GM19099 (cell line): ENCODE data around the gene EFEMP1.

ENCODE experiments used
- POLR2A ChIP-seq: IDR thresholded peaks from 3 replicates; pipeline ENCODE4 v1.6.1; 2011; ENCODE audit warnings: low read depth; ENCODE audit not compliant: insufficient read length; ENCODE audit errors: extremely low read depth

The EFEMP1 gene

GRCh38 chr2:55888936-55889335, 34.6 kb downstream of the EFEMP1 start:
- no peak for TF ChIP-seq POLR2A

- TF ChIP-seq POLR2A, result no peak
These were observed 35.5 kb downstream of the EFEMP1 start for GRCh38 chr2:55887901-55888624.

DNA sequence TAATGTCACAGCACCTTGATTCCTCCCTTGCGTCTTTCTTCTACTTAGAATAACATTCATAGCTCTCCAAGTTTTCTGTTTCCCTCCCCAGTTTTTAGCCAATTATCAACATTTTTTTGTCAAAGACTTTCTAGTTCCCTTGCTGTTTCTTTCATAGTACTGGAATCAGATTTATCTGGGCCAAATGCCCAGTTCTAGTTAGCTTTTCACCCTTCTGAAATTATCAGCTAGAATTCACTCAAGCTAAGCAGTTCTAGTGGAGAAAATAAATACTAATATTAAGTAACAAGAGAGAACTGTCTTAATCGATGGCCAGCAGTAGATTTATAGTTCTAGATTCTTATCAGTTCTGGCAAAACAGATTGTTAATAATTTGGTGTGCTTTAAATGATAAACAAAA, 36.2 kb downstream of the EFEMP1 start:
- no peak for TF ChIP-seq POLR2A

- no peak for TF ChIP-seq POLR2A
These were observed 37.7 kb downstream of the EFEMP1 start for GRCh38 chr2:55885944-55886281.

DNA sequence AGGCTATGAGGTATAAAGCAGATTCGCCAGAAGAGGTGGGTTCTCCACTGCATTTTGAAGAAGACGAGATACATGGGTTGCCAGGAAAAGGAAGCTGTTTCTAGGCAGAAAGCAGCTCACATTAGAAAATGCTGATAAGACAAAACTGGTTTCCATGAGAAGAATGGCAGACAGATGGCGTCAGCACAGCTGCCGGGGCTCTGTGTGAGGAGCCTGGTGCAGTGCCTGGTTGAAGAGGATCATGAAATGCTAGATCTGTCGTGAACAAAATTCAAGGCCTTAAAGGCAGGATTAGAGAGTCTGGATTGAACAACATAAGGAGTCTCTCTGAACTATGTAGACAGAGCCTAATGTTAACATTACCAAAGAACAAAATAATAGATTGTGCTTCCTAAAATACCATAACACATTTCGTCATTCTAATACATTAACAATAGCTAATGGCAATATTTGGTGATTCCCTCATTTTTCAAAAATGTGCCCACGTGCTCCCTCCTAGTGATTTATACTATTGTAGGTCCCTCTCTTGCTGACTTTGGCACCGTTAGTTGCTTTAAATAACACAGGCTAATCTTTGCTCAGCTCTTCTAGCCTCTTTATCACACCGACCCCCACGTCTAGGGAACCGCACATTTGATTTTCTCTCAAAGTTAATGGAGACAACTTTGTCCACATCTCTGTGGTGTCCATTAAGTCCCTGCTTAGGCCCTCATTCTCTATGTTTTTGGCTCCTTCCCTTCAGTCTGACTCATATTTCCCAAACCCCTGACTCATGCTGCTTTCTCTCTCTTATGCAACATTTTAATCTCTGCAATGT, 38.2 kb downstream of the EFEMP1 start:
- TF ChIP-seq POLR2A, result no peak

GRCh38 chr2:55883829-55884228, 39.8 kb downstream of the EFEMP1 start:
- no peak for TF ChIP-seq POLR2A

GRCh38 chr2:55883357-55883756, 40.2 kb downstream of the EFEMP1 start:
- TF ChIP-seq POLR2A, result no peak

DNA sequence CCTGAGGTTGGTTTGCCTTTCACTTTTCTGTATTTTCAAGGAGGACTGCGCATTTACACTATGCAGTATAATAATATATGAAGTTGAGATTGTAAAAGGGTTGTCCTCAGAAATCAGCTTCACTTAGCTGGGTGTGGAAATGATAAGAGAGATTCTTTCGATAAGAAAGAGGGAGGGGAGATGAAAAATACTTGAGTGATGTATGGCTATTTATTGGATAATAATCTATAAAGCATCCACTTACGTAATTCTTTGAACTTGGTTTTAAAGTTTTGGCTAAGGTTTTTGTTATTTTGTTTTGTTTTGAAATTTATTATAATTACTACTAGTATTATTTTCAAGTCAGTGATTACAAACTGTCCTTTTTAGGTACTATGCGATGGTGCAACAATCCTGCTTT, 40.6 kb downstream of the EFEMP1 start:
- no peak for TF ChIP-seq POLR2A

GRCh38 chr2:55880416-55881143, 43.0 kb downstream of the EFEMP1 start:
- TF ChIP-seq POLR2A, result no peak

DNA sequence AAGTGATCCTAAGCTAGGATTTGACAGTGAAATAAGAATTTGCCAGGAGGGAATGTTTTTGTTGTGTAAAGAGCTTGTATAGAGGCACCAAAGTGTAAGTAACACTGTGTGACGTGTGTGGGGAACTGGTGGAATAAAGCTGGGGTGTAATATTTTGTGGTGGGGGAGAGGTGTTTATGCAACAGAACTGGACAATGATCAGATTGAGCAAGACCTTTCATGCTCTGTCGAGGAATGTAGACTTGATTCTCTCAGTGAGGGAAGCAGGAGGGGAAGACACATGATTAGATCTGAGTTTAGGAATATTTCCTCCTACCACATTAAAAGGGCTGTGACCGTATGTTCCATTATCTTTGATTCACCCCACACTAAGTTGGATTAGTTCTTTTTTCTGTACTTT, 43.6 kb downstream of the EFEMP1 start:
- TF ChIP-seq POLR2A, result no peak

DNA sequence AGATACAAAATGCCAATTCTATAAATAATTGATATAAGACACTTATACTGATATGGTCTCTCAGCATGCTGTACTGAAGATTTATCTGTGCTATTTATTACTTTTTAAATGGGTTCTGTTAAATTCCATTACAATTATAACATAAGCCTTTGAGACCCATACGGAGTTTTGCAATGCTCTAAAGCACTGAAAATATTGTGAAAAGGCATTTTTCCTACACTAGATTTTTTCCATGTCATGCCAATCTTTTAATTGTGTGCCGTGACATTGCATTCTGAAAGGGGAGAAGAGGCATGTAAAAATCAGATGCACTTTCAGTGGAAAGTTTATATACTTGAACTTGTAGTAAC, 46.5 kb downstream of the EFEMP1 start:
- no peak for TF ChIP-seq POLR2A

DNA sequence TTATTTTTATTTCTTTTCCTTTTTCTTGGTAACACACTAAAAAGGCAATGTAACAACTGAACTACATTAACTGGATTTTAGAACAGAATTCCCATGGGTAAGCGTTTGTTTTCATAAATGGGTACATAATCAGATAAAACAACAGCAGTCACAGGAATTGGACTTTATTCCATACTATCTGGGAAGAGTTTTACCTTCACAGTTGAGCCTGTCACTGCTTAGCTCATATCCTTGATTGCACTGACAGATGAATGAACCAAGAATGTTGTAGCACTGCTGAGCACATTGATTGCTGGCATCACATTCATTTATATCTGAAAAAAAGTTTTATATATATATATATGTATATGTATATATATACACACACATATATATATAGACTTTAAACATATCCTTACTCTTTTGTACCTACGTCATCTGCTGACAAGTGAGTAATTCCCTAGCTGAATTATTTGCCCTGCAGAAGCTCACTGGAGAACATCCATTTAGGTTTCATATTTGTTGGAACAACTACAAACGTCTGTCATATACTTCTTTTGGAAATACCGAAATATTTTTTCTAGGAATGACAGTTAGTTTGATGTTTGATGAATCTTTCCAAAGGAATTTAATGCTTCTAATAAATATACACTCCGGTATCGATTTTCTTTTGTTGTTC, 47.0 kb downstream of the EFEMP1 start:
- no peak for TF ChIP-seq POLR2A

- TF ChIP-seq POLR2A, result no peak
These were observed 48.0 kb downstream of the EFEMP1 start for GRCh38 chr2:55875434-55876135.

GRCh38 chr2:55874338-55874737, 49.2 kb downstream of the EFEMP1 start:
- TF ChIP-seq POLR2A, result no peak

- no peak for TF ChIP-seq POLR2A
These were observed 51.9 kb downstream of the EFEMP1 start for GRCh38 chr2:55871637-55872036.

DNA sequence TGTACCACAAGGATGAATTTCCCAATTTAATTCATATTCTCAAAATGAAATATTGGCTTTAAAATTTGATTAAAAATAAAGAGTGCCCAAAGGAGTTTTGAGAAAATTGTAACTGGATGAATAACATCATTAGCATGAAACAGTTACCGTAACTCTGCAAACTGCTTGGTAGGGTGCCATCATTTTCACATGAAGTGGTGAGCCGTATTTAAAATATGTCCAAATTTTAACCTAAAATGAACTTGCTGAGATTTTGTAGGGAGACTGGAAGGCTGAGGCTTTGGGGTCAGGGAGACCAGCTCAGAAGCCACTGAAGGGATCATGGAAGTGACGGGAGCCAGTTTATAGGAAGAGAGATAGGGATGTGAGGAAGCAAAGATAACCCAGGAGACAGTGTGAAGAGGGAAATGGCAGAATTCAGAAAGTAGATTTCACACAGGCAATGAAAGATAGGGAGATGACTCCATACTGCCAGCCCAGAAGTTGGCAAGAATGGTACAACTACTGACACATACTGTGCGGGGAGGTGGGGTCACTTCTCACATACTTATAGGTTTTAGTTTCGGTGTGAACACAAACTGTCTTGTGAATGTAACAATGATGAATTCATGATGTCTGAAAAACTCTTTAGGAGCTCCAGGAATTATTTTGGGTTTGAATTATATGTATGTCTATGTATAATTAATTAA, 53.8 kb downstream of the EFEMP1 start:
- TF ChIP-seq POLR2A, result no peak
